Stomach (tissue), 4 donors: ENCODE measurements around the gene ALKAL2.

ENCODE experiments used
- EP300 ChIP-seq: sonication (generic); formaldehyde crosslinking; IDR thresholded peaks from one replicate; pipeline ENCODE4 v1.6.1; 2017; ENCODE audit warnings: antibody characterized with exemption
- POLR2A ChIP-seq, 4 donors: fragments of 450-650 bp; IDR thresholded peaks; one replicate each; pipeline ENCODE4 v1.6.1; 2016; ENCODE audit warnings: antibody characterized with exemption in 4 of 4, control low read depth in 2 of 4, mild to moderate bottlenecking in 1 of 4, moderate library complexity in 1 of 4
- TF ChIP-seq, protein P1 (sequence below), 7 experiments: fragments of 450-650 bp in 4 of 7; fragments of 200-600 bp in 3 of 7; sonication (generic) in 3 of 7; IDR thresholded peaks; one replicate each; pipeline ENCODE4 v1.5.1; 2016 to 2019; ENCODE audit warnings: antibody characterized with exemption in 7 of 7, control low read depth in 2 of 7, mild to moderate bottlenecking in 1 of 7

DNA sequence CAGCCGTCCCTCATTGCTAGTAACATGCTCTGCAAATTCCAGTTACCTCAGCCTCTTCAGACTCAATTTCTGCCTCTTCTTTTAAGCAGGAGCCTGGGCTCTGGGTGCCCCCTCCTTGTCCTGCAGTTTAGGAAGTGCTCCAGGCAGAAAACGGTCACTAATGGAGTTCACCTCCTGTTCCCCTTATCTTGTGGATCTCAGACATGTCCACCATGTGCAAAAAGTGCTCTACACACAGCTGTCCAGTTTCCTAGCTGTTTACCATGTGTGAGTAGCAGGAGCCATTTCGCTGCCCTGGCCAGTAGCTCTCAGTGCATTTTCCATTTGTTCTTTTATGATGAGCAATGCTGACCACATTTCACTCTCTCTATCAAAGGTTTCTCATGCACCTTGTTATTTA, 29.0 kb downstream of the ALKAL2 start:
- TF ChIP-seq, protein P1, sequence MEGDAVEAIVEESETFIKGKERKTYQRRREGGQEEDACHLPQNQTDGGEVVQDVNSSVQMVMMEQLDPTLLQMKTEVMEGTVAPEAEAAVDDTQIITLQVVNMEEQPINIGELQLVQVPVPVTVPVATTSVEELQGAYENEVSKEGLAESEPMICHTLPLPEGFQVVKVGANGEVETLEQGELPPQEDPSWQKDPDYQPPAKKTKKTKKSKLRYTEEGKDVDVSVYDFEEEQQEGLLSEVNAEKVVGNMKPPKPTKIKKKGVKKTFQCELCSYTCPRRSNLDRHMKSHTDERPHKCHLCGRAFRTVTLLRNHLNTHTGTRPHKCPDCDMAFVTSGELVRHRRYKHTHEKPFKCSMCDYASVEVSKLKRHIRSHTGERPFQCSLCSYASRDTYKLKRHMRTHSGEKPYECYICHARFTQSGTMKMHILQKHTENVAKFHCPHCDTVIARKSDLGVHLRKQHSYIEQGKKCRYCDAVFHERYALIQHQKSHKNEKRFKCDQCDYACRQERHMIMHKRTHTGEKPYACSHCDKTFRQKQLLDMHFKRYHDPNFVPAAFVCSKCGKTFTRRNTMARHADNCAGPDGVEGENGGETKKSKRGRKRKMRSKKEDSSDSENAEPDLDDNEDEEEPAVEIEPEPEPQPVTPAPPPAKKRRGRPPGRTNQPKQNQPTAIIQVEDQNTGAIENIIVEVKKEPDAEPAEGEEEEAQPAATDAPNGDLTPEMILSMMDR (IDR thresholded peaks at IDR 0.05): no peak
- TF ChIP-seq EP300: no peak
- TF ChIP-seq POLR2A (IDR thresholded peaks at IDR 0.05): no peak
